ENCODE results near the gene CARF. TPM values are rescaled to one million over a fixed set of nuclear protein-coding genes. Genes with fewer than 3 reads are reported as not detected.

Gene CARF
- total RNA-seq, 1 donor from 2014 or later: 8.1 TPM

- H3K27me3 ChIP-seq (ENCODE audit: low read depth): no peaks in the 10 kb centered on the region
- H3K27ac ChIP-seq (replicated peaks): no peak overlapping the region
- DNase-seq: no peak
- intact Hi-C loops (cut with micrococcal nuclease): no loop called here
- TF ChIP-seq CTCF (IDR thresholded peaks at IDR 0.05; ENCODE audit: borderline replicate concordance): no peak
- peaks cover 40% of the 10 kb centered on the region for H3K36me3 ChIP-seq
- no peak overlapping the region for H3K4me3 ChIP-seq
- no peaks in the 10 kb centered on the region for H3K4me1 ChIP-seq
- no peaks in the 10 kb centered on the region for H3K9me3 ChIP-seq (replicated peaks)
Measured at GRCh38 chr2:202933958-202934357, 21.9 kb downstream of the CARF start.

- no peaks in the 10 kb centered on the region for H3K9me3 ChIP-seq (replicated peaks)
- H3K36me3 ChIP-seq: peaks cover 45% of the 10 kb centered on the region
- H3K4me1 ChIP-seq: no peaks in the 10 kb centered on the region
- intact Hi-C loops (cut with micrococcal nuclease): no loop called here
- DNase-seq: no peak
- H3K4me3 ChIP-seq: no peak overlapping the region
- no peak overlapping the region for H3K27ac ChIP-seq (replicated peaks)
- TF ChIP-seq CTCF (IDR thresholded peaks at IDR 0.05; ENCODE audit: borderline replicate concordance): no peak
- H3K27me3 ChIP-seq (ENCODE audit: low read depth): no peaks in the 10 kb centered on the region
Measured at GRCh38 chr2:202934456-202934855, 22.4 kb downstream of the CARF start.

GRCh38 chr2:202938960-202939359 is 26.9 kb downstream of the CARF start:
- no peaks in the 10 kb centered on the region for H3K4me1 ChIP-seq
- no peaks in the 10 kb centered on the region for H3K27me3 ChIP-seq (ENCODE audit: low read depth)
- TF ChIP-seq CTCF (IDR thresholded peaks at IDR 0.05; ENCODE audit: borderline replicate concordance): no peak
- no peak overlapping the region for H3K4me3 ChIP-seq
- H3K36me3 ChIP-seq: peaks cover 52% of the 10 kb centered on the region
- no peak for DNase-seq
- H3K27ac ChIP-seq (replicated peaks): no peak overlapping the region
- intact Hi-C loops (cut with micrococcal nuclease): no loop called here
- no peaks in the 10 kb centered on the region for H3K9me3 ChIP-seq (replicated peaks)

GRCh38 chr2:202941771-202942170 is 29.7 kb downstream of the CARF start:
- H3K9me3 ChIP-seq (replicated peaks): peaks cover 12% of the 10 kb centered on the region
- H3K36me3 ChIP-seq: peaks cover 57% of the 10 kb centered on the region
- no peaks in the 10 kb centered on the region for H3K27me3 ChIP-seq (ENCODE audit: low read depth)
- no peak overlapping the region for H3K4me3 ChIP-seq
- no peak for DNase-seq
- H3K4me1 ChIP-seq: no peaks in the 10 kb centered on the region
- H3K27ac ChIP-seq (replicated peaks): no peak overlapping the region
- intact Hi-C loops (cut with micrococcal nuclease): no loop called here
- TF ChIP-seq CTCF (IDR thresholded peaks at IDR 0.05; ENCODE audit: borderline replicate concordance): no peak

- Histone ChIP-seq H3K9me3 (replicated peaks) (peaks cover 29% of the 10 kb centered on the region), H3K27ac (replicated peaks) (no peak overlapping the region), H3K4me1 (no peaks in the 10 kb centered on the region), H3K36me3 (peaks cover 54% of the 10 kb centered on the region), H3K27me3 (ENCODE audit: low read depth) (no peaks in the 10 kb centered on the region), H3K4me3 (no peak overlapping the region)
- no peak for TF ChIP-seq CTCF (IDR thresholded peaks at IDR 0.05; ENCODE audit: borderline replicate concordance)
- no peak for DNase-seq
- intact Hi-C loops (cut with micrococcal nuclease): no loop called here
Measured at GRCh38 chr2:202944408-202944807, 32.3 kb downstream of the CARF start.

GRCh38 chr2:202944816-202945215 is 32.7 kb downstream of the CARF start:
- no peak overlapping the region for H3K4me3 ChIP-seq
- no peak for DNase-seq
- no peaks in the 10 kb centered on the region for H3K27me3 ChIP-seq (ENCODE audit: low read depth)
- intact Hi-C loops (cut with micrococcal nuclease): no loop called here
- H3K27ac ChIP-seq (replicated peaks): no peak overlapping the region
- H3K9me3 ChIP-seq (replicated peaks): peaks cover 29% of the 10 kb centered on the region
- no peaks in the 10 kb centered on the region for H3K4me1 ChIP-seq
- no peak for TF ChIP-seq CTCF (IDR thresholded peaks at IDR 0.05; ENCODE audit: borderline replicate concordance)
- H3K36me3 ChIP-seq: peaks cover 54% of the 10 kb centered on the region
